Endothelial cell (in vitro differentiated cells): ENCODE data around the gene LSM3. TPM values are rescaled to one million over a fixed set of nuclear protein-coding genes. Genes with fewer than 3 reads are reported as not detected.
A peak's percentile ranks its signal among the peaks of the same experiment; 100 is the strongest.

Source experiments
- DNase-seq: peaks from one replicate; pipeline ENCODE4 v3.0.0; 2021; ENCODE audit warnings: low spot score
- H3K27ac Mint-ChIP-seq: one replicate; pipeline ENCODE4 v1.8.0; 2021; ENCODE audit warnings: mixed read lengths, inconsistent platforms; ENCODE audit not compliant: unreplicated experiment
- H3K27me3 Mint-ChIP-seq: one replicate; pipeline ENCODE4 v1.8.0; 2021; ENCODE audit warnings: mild to moderate bottlenecking, moderate library complexity, mixed read lengths, inconsistent platforms; ENCODE audit not compliant: unreplicated experiment
- H3K36me3 Mint-ChIP-seq: one replicate; pipeline ENCODE4 v1.8.0; 2021; ENCODE audit warnings: mild to moderate bottlenecking, low read depth, mixed read lengths, inconsistent platforms; ENCODE audit not compliant: unreplicated experiment
- H3K4me1 Mint-ChIP-seq: one replicate; pipeline ENCODE4 v1.8.0; 2021; ENCODE audit warnings: mild to moderate bottlenecking, mixed read lengths, inconsistent platforms; ENCODE audit not compliant: unreplicated experiment
- H3K4me3 Mint-ChIP-seq: one replicate; pipeline ENCODE4 v1.8.0; 2021; ENCODE audit warnings: mild to moderate bottlenecking, mixed read lengths, inconsistent platforms; ENCODE audit not compliant: unreplicated experiment
- H3K9me3 Mint-ChIP-seq: one replicate; pipeline ENCODE4 v1.8.0; 2021; ENCODE audit warnings: mixed read lengths, inconsistent platforms; ENCODE audit not compliant: unreplicated experiment
- CTCF ChIP-seq: fragments of 200-600 bp; sonication (generic); IDR thresholded peaks from one replicate; pipeline ENCODE4 v1.5.0; 2021; ENCODE audit warnings: antibody characterized with exemption; ENCODE audit not compliant: unreplicated experiment
- total RNA-seq: library from RNA; stranded (reverse); fragmentation: NEBNext Ultra II Directional; extraction: Animal tissue kit (Norgen Biotek cat#: 25700); gene quantifications from one replicate; pipeline ENCODE4 v1.2.1, GENCODE V29; 2021; ENCODE audit not compliant: unreplicated experiment

LSM3 gene
- total RNA-seq, 1 donor from 2014 or later, result 14.7 TPM

- H3K27me3 Mint-ChIP-seq, result peaks cover 11% of the 10 kb centered on the region
- peaks cover 21% of the 10 kb centered on the region for H3K36me3 Mint-ChIP-seq
- H3K4me1 Mint-ChIP-seq, result peaks cover 42% of the 10 kb centered on the region
- H3K9me3 Mint-ChIP-seq, result peaks cover 8% of the 10 kb centered on the region
- no peak for TF ChIP-seq CTCF
- H3K4me3 Mint-ChIP-seq, result no peak overlapping the region
- no peak for DNase-seq
- peak overlapping the region; percentile 17 for H3K27ac Mint-ChIP-seq
Observed at GRCh38 chr3:14231145-14231990, 52.8 kb downstream of the LSM3 start.

- TF ChIP-seq CTCF, result no peak
- Mint-ChIP-seq H3K36me3 (peaks cover 21% of the 10 kb centered on the region), H3K9me3 (peaks cover 8% of the 10 kb centered on the region), H3K27me3 (peaks cover 11% of the 10 kb centered on the region), H3K4me1 (peaks cover 36% of the 10 kb centered on the region), H3K4me3 (peak overlapping the region; percentile 26), H3K27ac (peak overlapping the region; percentile 70)
- no peak for DNase-seq
Observed at GRCh38 chr3:14231998-14232501, 53.4 kb downstream of the LSM3 start.

GRCh38 chr3:14234251-14235002 lies 55.8 kb downstream of the LSM3 start:
- Mint-ChIP-seq H3K9me3 (peaks cover 8% of the 10 kb centered on the region), H3K36me3 (peaks cover 21% of the 10 kb centered on the region), H3K4me3 (peak overlapping the region; percentile 39), H3K27ac (no peak overlapping the region), H3K4me1 (peaks cover 36% of the 10 kb centered on the region), H3K27me3 (peaks cover 12% of the 10 kb centered on the region)
- no peak for TF ChIP-seq CTCF
- DNase-seq, result no peak

GRCh38 chr3:14235003-14235911 lies 56.6 kb downstream of the LSM3 start:
- DNase-seq, result no peak
- peaks cover 8% of the 10 kb centered on the region for H3K9me3 Mint-ChIP-seq
- H3K4me3 Mint-ChIP-seq, result peak overlapping the region; percentile 39
- H3K4me1 Mint-ChIP-seq, result peaks cover 32% of the 10 kb centered on the region
- TF ChIP-seq CTCF, result no peak
- no peak overlapping the region for H3K27ac Mint-ChIP-seq
- H3K36me3 Mint-ChIP-seq, result peaks cover 21% of the 10 kb centered on the region
- H3K27me3 Mint-ChIP-seq, result peaks cover 11% of the 10 kb centered on the region
